ENCODE results near the gene MSRB1. TPM values are rescaled to one million over a fixed set of nuclear protein-coding genes. Genes with fewer than 3 reads are reported as not detected.

Gene MSRB1
- 21.6 to 40.8 TPM (median 38.3 TPM) in 5 replicates for total RNA-seq (2022; extraction: Qiagen RNA extraction; ENCODE audit: low read depth)

GRCh38 chr16:1942810-1943726 lies at the start of gene MSRB1:
Gene MSRB1, minus strand, starts transcription at chr16:1943199. Its CDS starts 43 bp downstream, at chr16:1943156.

GRCh38 chr16:1989209-1990100 lies 46.5 kb upstream of the MSRB1 start, which contains the start of gene SYNGR3:
Gene SYNGR3, plus strand, starts transcription at chr16:1989970. Its CDS starts 133 bp downstream, at chr16:1990103.

GRCh38 chr16:1983544-1984346 lies 40.7 kb upstream of the MSRB1 start, which contains the start of gene GFER:
Gene GFER, plus strand, starts transcription at chr16:1984193. Its CDS starts 26 bp downstream, at chr16:1984219.

GRCh38 chr16:1981398-1981836 lies 38.4 kb upstream of the MSRB1 start, which contains the start of gene NOXO1:
Gene NOXO1, minus strand, starts transcription at chr16:1981469. Its CDS starts 290 bp downstream, at chr16:1981179.

GRCh38 chr16:1971796-1972489 lies 28.9 kb upstream of the MSRB1 start, which contains the start of gene TBL3:
Gene TBL3, plus strand, starts transcription at chr16:1972053. Its CDS starts 112 bp downstream, at chr16:1972165.

GRCh38 chr16:1966460-1966859 lies 23.5 kb upstream of the MSRB1 start, which contains the start of gene RNF151:
Gene RNF151, plus strand, starts transcription at chr16:1966856. Its CDS starts 26 bp downstream, at chr16:1966882.

GRCh38 chr16:1964506-1965395 lies 21.8 kb upstream of the MSRB1 start, which contains the start of gene RPS2:
Gene RPS2, minus strand, starts transcription at chr16:1964826. Its CDS starts 201 bp downstream, at chr16:1964625.

GRCh38 chr16:1959269-1960039 lies 16.5 kb upstream of the MSRB1 start, which contains the start of gene NDUFB10:
Gene NDUFB10, plus strand, starts transcription at chr16:1959538. Its CDS starts 87 bp downstream, at chr16:1959625.

GRCh38 chr16:1918351-1919326 lies 24.4 kb downstream of the MSRB1 start, which contains the start of gene HS3ST6:
Gene HS3ST6, minus strand, starts transcription at chr16:1918415. Its CDS starts 92 bp downstream, at chr16:1918323.

Other genes starting within 250 kb of the MSRB1 start
- gene MAPK8IP3, start 237.0 kb downstream of the MSRB1 start, total RNA-seq (2022; extraction: Qiagen RNA extraction; ENCODE audit: low read depth), result 20.2 to 72.3 TPM (median 60.7 TPM) in 5 replicates
- 23.1 to 67.4 TPM (median 55.9 TPM) in 5 replicates for gene NME3, start 171.7 kb downstream of the MSRB1 start, total RNA-seq (2022; extraction: Qiagen RNA extraction; ENCODE audit: low read depth)
- gene EME2, start 170.4 kb downstream of the MSRB1 start, total RNA-seq (2022; extraction: Qiagen RNA extraction; ENCODE audit: low read depth), result 5.3 to 12.7 TPM (median 10.6 TPM) in 5 replicates
- gene MRPS34, start 170.1 kb downstream of the MSRB1 start, total RNA-seq (2022; extraction: Qiagen RNA extraction; ENCODE audit: low read depth), result 152 to 266 TPM (median 257 TPM) in 5 replicates
- 10.3 to 29.0 TPM (median 24.1 TPM) in 5 replicates for gene SPSB3, start 160.6 kb downstream of the MSRB1 start, total RNA-seq (2022; extraction: Qiagen RNA extraction; ENCODE audit: low read depth)
- 41.7 to 91.8 TPM (median 78.7 TPM) in 5 replicates for gene NUBP2, start 160.2 kb downstream of the MSRB1 start, total RNA-seq (2022; extraction: Qiagen RNA extraction; ENCODE audit: low read depth)
- gene IGFALS, start 149.5 kb downstream of the MSRB1 start, total RNA-seq (2022; extraction: Qiagen RNA extraction; ENCODE audit: low read depth), result not detected in 5 replicates
- gene HAGH, start 116.4 kb downstream of the MSRB1 start, total RNA-seq (2022; extraction: Qiagen RNA extraction; ENCODE audit: low read depth), result 47.2 to 80.4 TPM (median 68.8 TPM) in 5 replicates
- gene FAHD1, start 116.0 kb downstream of the MSRB1 start, total RNA-seq (2022; extraction: Qiagen RNA extraction; ENCODE audit: low read depth), result 37.1 to 52.6 TPM (median 47.0 TPM) in 5 replicates
- 1.5 to 2.0 TPM (median 1.5 TPM) in 5 replicates for gene MEIOB, start 71.0 kb downstream of the MSRB1 start, total RNA-seq (2022; extraction: Qiagen RNA extraction; ENCODE audit: low read depth)
- gene HS3ST6, start 24.8 kb downstream of the MSRB1 start, total RNA-seq (2022; extraction: Qiagen RNA extraction; ENCODE audit: low read depth), result 1.9 to 3.8 TPM (median 2.9 TPM) in 5 replicates
- not detected in 5 replicates for gene RPL3L, start 11.5 kb upstream of the MSRB1 start, total RNA-seq (2022; extraction: Qiagen RNA extraction; ENCODE audit: low read depth)
- 246 to 312 TPM (median 253 TPM) in 5 replicates for gene NDUFB10, start 16.3 kb upstream of the MSRB1 start, total RNA-seq (2022; extraction: Qiagen RNA extraction; ENCODE audit: low read depth)
- 2,814 to 5,362 TPM (median 5,215 TPM) in 5 replicates for gene RPS2, start 21.6 kb upstream of the MSRB1 start, total RNA-seq (2022; extraction: Qiagen RNA extraction; ENCODE audit: low read depth)
- gene RNF151, start 23.7 kb upstream of the MSRB1 start, total RNA-seq (2022; extraction: Qiagen RNA extraction; ENCODE audit: low read depth), result not detected in 5 replicates
- 22.3 to 41.6 TPM (median 37.2 TPM) in 5 replicates for gene TBL3, start 28.9 kb upstream of the MSRB1 start, total RNA-seq (2022; extraction: Qiagen RNA extraction; ENCODE audit: low read depth)
- gene NOXO1, start 38.3 kb upstream of the MSRB1 start, total RNA-seq (2022; extraction: Qiagen RNA extraction; ENCODE audit: low read depth), result 0.24 to 0.63 TPM (median 0.34 TPM) in 4 of 5 replicates, not detected in the other
- 29.3 to 47.4 TPM (median 42.7 TPM) in 5 replicates for gene GFER, start 41.0 kb upstream of the MSRB1 start, total RNA-seq (2022; extraction: Qiagen RNA extraction; ENCODE audit: low read depth)
- 4.4 to 8.7 TPM (median 8.3 TPM) in 5 replicates for gene SYNGR3, start 46.8 kb upstream of the MSRB1 start, total RNA-seq (2022; extraction: Qiagen RNA extraction; ENCODE audit: low read depth)
- gene ZNF598, start 66.6 kb upstream of the MSRB1 start, total RNA-seq (2022; extraction: Qiagen RNA extraction; ENCODE audit: low read depth), result 34.2 to 63.9 TPM (median 59.5 TPM) in 5 replicates
- gene NPW, start 76.6 kb upstream of the MSRB1 start, total RNA-seq (2022; extraction: Qiagen RNA extraction; ENCODE audit: low read depth), result 0.65 to 1.6 TPM (median 1.1 TPM) in 4 of 5 replicates, not detected in the other
- 32.5 to 64.5 TPM (median 58.3 TPM) in 5 replicates for gene NHERF2, start 83.7 kb upstream of the MSRB1 start, total RNA-seq (2022; extraction: Qiagen RNA extraction; ENCODE audit: low read depth)
- gene NTHL1, start 104.6 kb upstream of the MSRB1 start, total RNA-seq (2022; extraction: Qiagen RNA extraction; ENCODE audit: low read depth), result 30.3 to 50.9 TPM (median 43.8 TPM) in 5 replicates
- 27.2 to 50.2 TPM (median 37.1 TPM) in 5 replicates for gene TSC2, start 104.8 kb upstream of the MSRB1 start, total RNA-seq (2022; extraction: Qiagen RNA extraction; ENCODE audit: low read depth)
- gene PKD1, start 192.7 kb upstream of the MSRB1 start, total RNA-seq (2022; extraction: Qiagen RNA extraction; ENCODE audit: low read depth), result 27.4 to 65.1 TPM (median 52.5 TPM) in 5 replicates
- 3.0 to 4.2 TPM (median 3.6 TPM) in 5 replicates for gene RAB26, start 205.4 kb upstream of the MSRB1 start, total RNA-seq (2022; extraction: Qiagen RNA extraction; ENCODE audit: low read depth)
- gene TRAF7, start 212.6 kb upstream of the MSRB1 start, total RNA-seq (2022; extraction: Qiagen RNA extraction; ENCODE audit: low read depth), result 26.8 to 66.2 TPM (median 54.0 TPM) in 5 replicates

Measured in A549 treated with ZK216348 at 1 μM for 4 hours (cell line).